Sigmoid colon (tissue), 7 donors: ENCODE measurements around the gene TMEM44. TPM values are rescaled to one million over a fixed set of nuclear protein-coding genes. Genes with fewer than 3 reads are reported as not detected.
"Not testable (repeated sequence)": the region's sequence is repeated elsewhere in the genome, so short reads cannot be mapped to it uniquely, and the experiment has no call there.

Experiments used
- DNase-seq: peaks from one replicate; pipeline ENCODE4 v3.0.0-alpha.2; 2019
- H3K27ac ChIP-seq, 4 donors: fragments of 200-600 bp; sonication (generic); one replicate each; pipeline ENCODE4 v1.5.1; 2016 to 2019; ENCODE audit warnings: mild to moderate bottlenecking in 1 of 4
- H3K27me3 ChIP-seq, 3 donors: fragments of 200-600 bp; sonication (generic); one replicate each; pipeline ENCODE4 v1.5.1; 2019; ENCODE audit warnings: mild to moderate bottlenecking in 1 of 3
- H3K36me3 ChIP-seq, 4 donors: fragments of 200-600 bp; sonication (generic); one replicate each; pipeline ENCODE4 v1.5.1; 2016 to 2019
- H3K4me1 ChIP-seq, 4 donors: fragments of 200-600 bp; sonication (generic); one replicate each; pipeline ENCODE4 v1.5.1; 2017 to 2019
- H3K4me3 ChIP-seq, 4 donors: fragments of 200-600 bp; sonication (generic); one replicate each; pipeline ENCODE4 v1.5.1; 2017 to 2019; ENCODE audit warnings: mild to moderate bottlenecking in 2 of 4, moderate library complexity in 1 of 4
- H3K9me3 ChIP-seq, 4 donors: fragments of 200-600 bp in 3 of 4; sonication (generic) in 3 of 4; one replicate each; pipeline versions ENCODE4 v1.5.1 to v1.6.1; 2013 to 2019
- EP300 ChIP-seq, 4 donors: sonication (generic); formaldehyde crosslinking; IDR thresholded peaks; one replicate each; pipeline ENCODE4 v1.6.1; 2017; ENCODE audit warnings: antibody characterized with exemption in 4 of 4
- POLR2A ChIP-seq, 2 donors: fragments of 450-650 bp; IDR thresholded peaks; one replicate each; pipeline ENCODE4 v1.6.1; 2016; ENCODE audit warnings: antibody characterized with exemption in 2 of 2, mild to moderate bottlenecking in 2 of 2, moderate library complexity in 2 of 2
- POLR2AphosphoS5 ChIP-seq, 4 donors: sonication (generic); formaldehyde crosslinking; IDR thresholded peaks; one replicate each; pipeline ENCODE4 v1.6.1; 2017; ENCODE audit warnings: antibody characterized with exemption in 4 of 4
- WGBS, 2 donors: extraction: QIAGEN DNeasy Blood & Tissue Kit; methylation state at CpG; one replicate each; pipeline ENCODE4 v1.1.7; 2013; 5-methylcytosine and 5-hydroxymethylcytosine counted together
- intact Hi-C: fragments of 100-400 bp; cut with DNase I; formaldehyde crosslinking; loops from one replicate; pipeline ENCODE4 v1.15.1; 2023
- polyA plus RNA-seq, 3 donors: library from polyadenylated mRNA; stranded (reverse); fragments of 200-250 nt; gene quantifications; one replicate each; pipeline ENCODE4 v1.2.3, GENCODE V29; 2013
- total RNA-seq, 4 donors: library from RNA; depleted of rRNA; stranded (reverse); fragments of >200 nt; gene quantifications; one replicate each; pipeline ENCODE4 v1.1.0, GENCODE V29; 2016
- TF ChIP-seq, protein P1 (sequence below), 4 experiments: fragments of 450-650 bp in 3 of 4; fragments of 200-600 bp in 1 of 4; IDR thresholded peaks; one replicate each; pipeline ENCODE4 v1.5.1; 2016 to 2019; ENCODE audit warnings: antibody characterized with exemption in 4 of 4, mild to moderate bottlenecking in 3 of 4, moderate library complexity in 2 of 4
- donor health status: healthy with polysubstance abuse.
- donor health status: Bipolar disorder and iron deficiency.
- donor health status: healthy.

The TMEM44 gene
- total and polyA plus RNA-seq, 7 donors = 2.0 to 25.8 (median 11.9) TPM

DNA sequence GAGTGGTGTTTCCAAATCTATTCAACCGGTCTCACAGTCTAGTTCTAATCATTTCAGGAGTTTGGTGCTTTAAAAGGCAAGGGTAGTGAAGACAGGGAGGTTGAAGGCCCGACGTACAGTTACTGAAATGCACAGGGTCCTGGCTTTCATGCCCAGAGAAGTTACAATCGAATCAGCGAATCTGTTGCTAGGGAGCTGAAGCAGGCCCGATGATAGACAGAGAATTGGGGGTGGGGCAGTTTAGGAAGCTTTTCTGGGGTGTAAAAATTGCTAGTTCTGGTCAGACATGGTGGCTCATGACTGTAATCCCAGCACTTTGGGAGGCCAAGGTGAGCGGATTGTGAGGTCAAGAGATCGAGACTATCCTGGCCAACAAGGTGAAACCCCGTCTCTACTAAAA lies 83.4 kb downstream of the TMEM44 start:
- 93 to 94% methylated on average over 9 of the region's 9 CpGs for WGBS, 2 donors
- intact Hi-C loops = no loop called here
- no peak overlapping the region for H3K27ac ChIP-seq

GRCh38 chr3:194548346-194549321 lies 84.6 kb downstream of the TMEM44 start:
- TF ChIP-seq POLR2A (IDR thresholded peaks at IDR 0.05) (no peak), POLR2AphosphoS5 (IDR thresholded peaks at IDR 0.05) (no peak), EP300 (IDR thresholded peaks at IDR 0.05) (no peak)
- TF ChIP-seq, protein P1, sequence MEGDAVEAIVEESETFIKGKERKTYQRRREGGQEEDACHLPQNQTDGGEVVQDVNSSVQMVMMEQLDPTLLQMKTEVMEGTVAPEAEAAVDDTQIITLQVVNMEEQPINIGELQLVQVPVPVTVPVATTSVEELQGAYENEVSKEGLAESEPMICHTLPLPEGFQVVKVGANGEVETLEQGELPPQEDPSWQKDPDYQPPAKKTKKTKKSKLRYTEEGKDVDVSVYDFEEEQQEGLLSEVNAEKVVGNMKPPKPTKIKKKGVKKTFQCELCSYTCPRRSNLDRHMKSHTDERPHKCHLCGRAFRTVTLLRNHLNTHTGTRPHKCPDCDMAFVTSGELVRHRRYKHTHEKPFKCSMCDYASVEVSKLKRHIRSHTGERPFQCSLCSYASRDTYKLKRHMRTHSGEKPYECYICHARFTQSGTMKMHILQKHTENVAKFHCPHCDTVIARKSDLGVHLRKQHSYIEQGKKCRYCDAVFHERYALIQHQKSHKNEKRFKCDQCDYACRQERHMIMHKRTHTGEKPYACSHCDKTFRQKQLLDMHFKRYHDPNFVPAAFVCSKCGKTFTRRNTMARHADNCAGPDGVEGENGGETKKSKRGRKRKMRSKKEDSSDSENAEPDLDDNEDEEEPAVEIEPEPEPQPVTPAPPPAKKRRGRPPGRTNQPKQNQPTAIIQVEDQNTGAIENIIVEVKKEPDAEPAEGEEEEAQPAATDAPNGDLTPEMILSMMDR (IDR thresholded peaks at IDR 0.05) = no peak
- intact Hi-C loops = no loop called here
- Histone ChIP-seq H3K36me3 (no peaks in the 10 kb centered on the region), H3K4me1 (no peaks in the 10 kb centered on the region), H3K27ac (no peak overlapping the region), H3K9me3 (no peaks in the 10 kb centered on the region), H3K27me3 (no peaks in the 10 kb centered on the region), H3K4me3 (no peak overlapping the region)
- no peak for DNase-seq
- 76 to 84% methylated on average over 16 of the region's 16 CpGs for WGBS, 2 donors

More for the DNA sequence above, 83.4 kb downstream of the TMEM44 start:
- Histone ChIP-seq H3K4me3 (no peak overlapping the region), H3K27me3 (no peaks in the 10 kb centered on the region), H3K4me1 (no peaks in the 10 kb centered on the region), H3K36me3 (no peaks in the 10 kb centered on the region), H3K9me3 (no peaks in the 10 kb centered on the region)
- TF ChIP-seq POLR2AphosphoS5 (IDR thresholded peaks at IDR 0.05) = no peak
- no peak for TF ChIP-seq EP300 (IDR thresholded peaks at IDR 0.05)
- TF ChIP-seq POLR2A (IDR thresholded peaks at IDR 0.05) = no peak
- TF ChIP-seq, protein P1 (IDR thresholded peaks at IDR 0.05) = no peak
- DNase-seq = no peak

DNA sequence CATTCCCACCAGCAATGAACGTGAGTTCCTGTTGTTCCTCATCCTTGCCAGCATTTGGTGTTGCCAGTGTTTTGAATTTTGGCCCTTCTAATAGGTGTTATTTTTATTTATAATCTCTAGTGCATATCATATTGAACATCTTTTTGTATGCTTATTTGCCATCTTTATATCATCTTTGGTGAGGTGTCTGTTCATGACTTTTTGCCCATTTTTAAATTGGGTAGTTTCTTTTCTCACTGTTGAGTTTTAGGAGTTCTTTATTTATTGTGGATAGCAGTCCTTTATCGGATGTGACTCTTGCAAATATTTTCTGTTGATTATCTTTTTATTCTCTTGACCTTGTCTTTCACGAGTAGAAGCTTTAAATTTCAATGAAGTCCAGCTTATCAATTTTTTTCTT lies 86.2 kb downstream of the TMEM44 start:
- 57 to 84% methylated on average over 3 of the region's 3 CpGs for WGBS, 2 donors

GRCh38 chr3:194545538-194545937 lies 87.7 kb downstream of the TMEM44 start:
- H3K36me3 ChIP-seq, H3K9me3 ChIP-seq, DNase-seq, intact Hi-C loops, H3K4me3 ChIP-seq, H3K27me3 ChIP-seq, H3K4me1 ChIP-seq, H3K27ac ChIP-seq: not testable (repeated sequence)
- 95 to 96% methylated on average over 7 of the region's 7 CpGs for WGBS, 2 donors

More for the DNA sequence above, 86.2 kb downstream of the TMEM44 start:
- Histone ChIP-seq H3K4me3 (no peak overlapping the region), H3K9me3 (no peaks in the 10 kb centered on the region), H3K36me3 (no peaks in the 10 kb centered on the region), H3K4me1 (no peaks in the 10 kb centered on the region), H3K27me3 (no peaks in the 10 kb centered on the region), H3K27ac (no peak overlapping the region)
- no peak for DNase-seq
- intact Hi-C loops = no loop called here
- TF ChIP-seq, protein P1 (IDR thresholded peaks at IDR 0.05) = no peak
- TF ChIP-seq POLR2A (IDR thresholded peaks at IDR 0.05) = no peak
- TF ChIP-seq EP300 (IDR thresholded peaks at IDR 0.05) = no peak
- TF ChIP-seq POLR2AphosphoS5 (IDR thresholded peaks at IDR 0.05) = no peak

DNA sequence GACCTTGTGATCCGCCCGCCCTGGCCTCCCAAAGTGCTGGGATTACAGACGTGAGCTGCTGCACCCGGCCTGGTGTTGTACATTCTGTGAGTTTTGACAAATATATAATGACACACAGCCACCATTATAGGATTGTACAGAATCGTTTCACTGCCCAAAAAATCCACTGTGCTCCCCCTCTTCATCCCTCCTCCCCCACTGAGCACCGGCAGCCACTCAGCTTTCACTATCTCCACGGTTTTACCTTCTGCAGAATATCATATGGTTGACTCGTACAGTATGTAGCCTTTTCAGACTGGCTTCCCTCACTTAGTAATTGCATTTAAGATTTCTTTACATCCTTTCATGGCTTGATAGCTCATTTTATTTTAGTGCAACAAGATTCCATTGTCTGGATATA lies 89.7 kb downstream of the TMEM44 start:
- intact Hi-C loops = no loop called here
- Histone ChIP-seq H3K9me3 (no peaks in the 10 kb centered on the region), H3K36me3 (no peaks in the 10 kb centered on the region), H3K4me3 (no peak overlapping the region), H3K4me1 (no peaks in the 10 kb centered on the region), H3K27me3 (no peaks in the 10 kb centered on the region), H3K27ac (no peak overlapping the region)
- no peak for DNase-seq
- no peak for TF ChIP-seq POLR2A (IDR thresholded peaks at IDR 0.05)
- TF ChIP-seq POLR2AphosphoS5 (IDR thresholded peaks at IDR 0.05) = no peak
- no peak for TF ChIP-seq EP300 (IDR thresholded peaks at IDR 0.05)
- TF ChIP-seq, protein P1 (IDR thresholded peaks at IDR 0.05) = no peak
- 87 to 91% methylated on average over 8 of the region's 8 CpGs for WGBS, 2 donors
